ENCODE results near the gene C15orf40.
"Not testable (repeated sequence)": the region's sequence is repeated elsewhere in the genome, so short reads cannot be mapped to it uniquely, and the experiment has no call there.

The C15orf40 gene

DNA sequence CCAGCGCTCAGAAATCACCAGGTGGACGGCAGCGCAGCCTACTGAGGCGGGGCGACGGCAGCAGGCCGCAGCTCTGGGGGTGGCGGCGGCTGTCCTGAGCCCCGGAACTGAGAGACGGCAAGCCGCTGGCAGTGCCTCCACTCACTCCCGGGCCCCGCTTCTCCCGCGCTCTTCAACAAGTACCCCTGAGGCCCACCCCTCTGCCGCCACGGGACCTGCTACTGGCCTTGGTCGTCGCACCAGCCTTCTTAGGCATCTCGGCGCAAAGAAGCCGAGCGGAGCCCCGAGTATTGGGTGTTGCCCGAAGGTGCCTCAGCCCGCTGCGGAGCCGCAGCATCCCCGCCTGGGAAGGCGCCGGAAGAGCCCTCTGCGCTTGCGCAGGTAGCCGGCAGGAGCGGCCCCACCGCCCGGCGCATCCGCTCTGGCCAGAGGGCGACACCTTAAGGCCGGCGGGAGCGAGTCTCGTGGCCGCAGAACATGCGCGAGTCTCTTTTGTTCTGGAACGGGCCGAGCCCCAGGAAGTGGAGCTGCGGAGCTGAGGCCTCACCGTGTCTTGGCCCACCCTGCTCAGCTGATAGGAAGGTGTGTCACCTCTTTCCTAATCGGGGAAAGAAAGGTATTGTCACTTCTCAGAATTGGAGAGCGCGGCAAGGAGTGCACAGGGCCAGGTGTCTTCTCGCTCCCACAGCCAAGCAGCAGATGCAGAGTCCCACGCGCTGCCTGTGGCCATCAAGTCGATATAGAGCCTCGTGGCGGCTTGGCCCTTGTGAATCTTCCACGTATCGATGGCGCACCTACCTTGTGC is at the start of gene C15orf40:
Gene C15orf40 (minus strand): TSS at position 369 of the 805 bp plus-strand sequence. CDS start 32 bp downstream, at position 337.
- peak; percentile 75 to 76 for DNase-seq (ENCODE audit: low read depth in 1 of 2, low spot score in 1 of 2)

- no peak for DNase-seq (ENCODE audit: low read depth in 1 of 2, low spot score in 1 of 2)
Measured at GRCh38 chr15:83057696-83058376, 46.4 kb upstream of the C15orf40 start.

- no peak for DNase-seq (ENCODE audit: low read depth in 1 of 2, low spot score in 1 of 2)
Measured at GRCh38 chr15:83057002-83057401, 45.6 kb upstream of the C15orf40 start.

- no peak for DNase-seq (ENCODE audit: low read depth in 1 of 2, low spot score in 1 of 2)
Measured at GRCh38 chr15:83053151-83053550, 41.7 kb upstream of the C15orf40 start.

- DNase-seq (ENCODE audit: low read depth in 1 of 2, low spot score in 1 of 2), result no peak
Measured at GRCh38 chr15:83046558-83047127, 35.2 kb upstream of the C15orf40 start.

DNA sequence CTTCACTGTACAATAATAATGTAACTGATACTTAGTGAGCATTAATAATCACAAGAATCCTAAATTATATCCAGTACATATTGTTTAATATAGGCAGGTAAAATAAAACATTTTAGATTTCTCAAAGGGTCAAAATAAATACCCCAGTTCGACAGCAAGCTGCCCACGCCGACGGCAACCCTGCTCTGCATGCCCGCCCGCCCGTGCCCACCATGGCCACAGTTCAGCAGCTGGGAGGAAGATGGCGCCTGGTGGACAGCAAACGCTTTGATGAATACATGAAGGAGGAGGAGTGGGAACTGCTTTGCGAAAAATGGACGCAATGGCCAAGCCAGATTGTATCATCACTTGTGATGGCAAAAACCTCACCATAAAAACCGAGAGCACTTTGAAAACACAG is 32.7 kb upstream of the C15orf40 start:
- no peak for DNase-seq (ENCODE audit: low read depth in 1 of 2, low spot score in 1 of 2)

DNA sequence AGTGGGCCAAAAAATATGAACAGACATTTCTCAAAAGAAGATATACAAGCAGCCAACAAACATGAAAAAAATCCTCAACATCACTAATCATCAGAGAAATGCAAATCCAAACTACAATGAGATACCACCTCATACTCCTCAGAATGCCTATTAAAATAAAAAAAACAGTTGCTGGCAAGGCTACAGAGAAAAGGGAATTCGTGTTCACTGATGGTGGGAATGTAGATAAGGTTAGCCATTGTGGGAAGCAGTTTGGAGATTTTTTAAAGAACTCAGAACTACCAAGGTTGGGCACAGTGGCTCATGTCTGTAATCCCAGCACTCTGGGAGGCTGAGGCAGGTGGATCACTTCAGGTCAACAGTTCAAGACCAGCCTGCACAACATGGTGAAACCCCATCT is 27.8 kb upstream of the C15orf40 start:
- no peak for DNase-seq (ENCODE audit: low read depth in 1 of 2, low spot score in 1 of 2)

- DNase-seq (ENCODE audit: low read depth in 1 of 2, low spot score in 1 of 2), result no peak
Measured at GRCh38 chr15:83036253-83036652, 24.8 kb upstream of the C15orf40 start.

DNA sequence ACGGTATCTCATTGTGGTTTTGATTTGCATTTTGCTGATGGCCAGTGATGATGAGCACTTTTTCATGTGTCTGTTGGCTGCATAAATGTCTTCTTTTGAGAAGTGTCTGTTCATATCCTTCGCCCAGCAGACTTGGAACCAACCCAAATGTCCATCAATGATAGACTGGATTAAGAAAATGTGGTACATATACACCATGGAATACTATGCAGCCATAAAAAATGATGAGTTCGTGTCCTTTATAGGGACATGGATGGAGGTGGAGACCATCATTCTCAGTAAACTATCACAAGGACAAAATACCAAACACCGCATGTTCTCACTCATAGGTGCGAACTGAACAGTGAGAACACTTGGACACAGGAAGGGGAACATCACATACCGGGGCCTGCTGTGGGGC is 19.8 kb upstream of the C15orf40 start:
- not testable (repeated sequence) for DNase-seq (ENCODE audit: low read depth in 1 of 2, low spot score in 1 of 2)

DNA sequence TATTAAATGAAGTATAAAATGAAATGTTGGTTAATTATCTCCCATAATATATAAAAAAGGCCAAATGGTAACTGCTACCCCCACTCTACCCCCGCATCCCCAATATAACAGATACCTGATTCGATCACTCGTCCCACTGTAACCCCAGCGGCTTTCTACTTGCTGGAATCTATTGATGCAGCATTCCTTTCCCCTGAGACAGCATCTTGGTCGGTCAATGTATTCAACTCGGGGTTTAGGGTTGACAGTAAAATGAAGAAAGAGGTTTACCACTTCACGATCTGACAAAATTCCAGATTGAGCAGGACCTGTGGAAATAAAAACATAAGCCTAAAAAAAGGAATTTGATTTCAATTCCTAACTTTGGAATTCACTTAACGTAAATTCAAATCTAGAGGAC is 18.6 kb upstream of the C15orf40 start:
- DNase-seq (ENCODE audit: low read depth in 1 of 2, low spot score in 1 of 2), result no peak

DNA sequence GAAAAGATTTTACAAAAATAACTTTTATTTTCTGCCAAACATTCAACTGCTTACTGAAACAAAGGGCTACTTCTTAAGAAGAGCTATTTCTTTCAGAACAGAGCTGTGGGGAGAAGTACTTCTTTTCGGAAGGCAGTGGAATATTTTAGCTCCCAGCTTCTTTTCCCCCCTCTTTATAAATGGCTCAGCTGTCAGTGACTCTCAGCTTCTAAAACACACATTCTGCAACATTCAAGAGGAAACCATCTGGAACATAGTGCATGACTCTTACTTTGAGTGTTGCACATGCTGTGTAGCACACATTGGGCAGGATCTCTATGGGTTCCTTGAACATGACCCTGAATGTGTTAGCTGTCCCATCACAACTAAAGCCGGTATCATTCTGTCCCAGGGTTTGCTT is 7.0 kb upstream of the C15orf40 start:
- DNase-seq (ENCODE audit: low read depth in 1 of 2, low spot score in 1 of 2), result no peak

GRCh38 chr15:83016906-83017305 is 5.5 kb upstream of the C15orf40 start:
- no peak for DNase-seq (ENCODE audit: low read depth in 1 of 2, low spot score in 1 of 2)

DNA sequence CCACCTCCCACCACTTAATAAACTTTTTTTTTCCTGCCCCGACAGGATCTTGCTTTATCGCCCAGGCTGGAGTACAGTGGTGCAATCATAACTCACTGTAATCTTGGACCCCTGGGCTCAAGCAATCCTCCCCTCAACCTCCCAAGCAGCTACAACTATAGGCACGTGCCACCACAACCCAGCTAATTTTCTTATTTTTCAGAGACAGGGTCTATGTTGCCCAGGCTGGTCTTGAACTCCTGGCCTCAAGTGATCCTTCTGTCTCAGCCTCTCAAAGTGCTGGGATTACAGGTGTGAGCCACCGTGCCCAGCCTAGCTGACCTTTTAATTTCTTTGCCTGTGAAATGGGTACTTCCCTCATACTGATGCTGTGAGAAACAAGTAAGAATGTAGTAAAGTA is 3.9 kb upstream of the C15orf40 start:
- DNase-seq (ENCODE audit: low read depth in 1 of 2, low spot score in 1 of 2), result no peak

DNA sequence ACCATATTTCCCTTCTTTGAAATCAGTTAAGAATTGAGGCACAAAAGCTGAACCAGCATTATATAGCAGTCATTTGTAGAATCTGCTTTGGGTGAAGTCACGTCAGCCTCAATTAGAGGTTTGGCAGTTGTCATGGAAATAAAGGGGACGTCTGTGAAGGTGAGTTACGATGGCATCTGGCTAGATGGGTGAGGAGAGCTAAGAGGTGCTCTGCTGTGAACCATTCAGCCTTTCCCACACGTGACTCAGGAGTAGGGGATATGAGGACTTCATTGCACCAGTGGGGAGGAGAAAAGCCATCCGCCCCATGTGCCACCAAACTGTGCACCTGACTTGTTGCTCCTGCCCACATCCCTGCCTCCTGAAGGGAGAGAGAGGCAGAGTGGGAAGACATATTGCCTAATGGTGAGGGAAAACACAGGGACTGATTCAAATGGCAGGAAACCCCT is 2.8 kb upstream of the C15orf40 start:
- DNase-seq (ENCODE audit: low read depth in 1 of 2, low spot score in 1 of 2), result no peak

- no peak for DNase-seq (ENCODE audit: low read depth in 1 of 2, low spot score in 1 of 2)
Measured at GRCh38 chr15:83012636-83013035, 1.2 kb upstream of the C15orf40 start.

DNA sequence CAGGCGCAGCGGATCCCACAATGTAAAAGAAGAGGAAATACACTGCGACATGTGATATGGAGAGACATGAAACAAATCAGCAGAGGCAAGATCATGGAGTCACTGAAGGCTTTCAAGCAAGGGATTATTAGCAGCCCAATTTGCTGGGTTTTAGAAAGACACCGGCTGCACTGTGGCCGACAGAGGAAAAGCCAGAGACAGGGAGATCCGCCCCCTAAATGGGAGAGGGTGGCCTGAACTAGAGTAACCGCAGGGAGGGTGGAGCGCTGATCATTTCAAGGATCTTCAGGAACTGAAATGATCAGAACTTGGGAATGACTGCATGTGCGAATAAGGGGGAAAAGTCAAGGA is 612 bp upstream of the C15orf40 start:
- DNase-seq (ENCODE audit: low read depth in 1 of 2, low spot score in 1 of 2), result no peak

DNA sequence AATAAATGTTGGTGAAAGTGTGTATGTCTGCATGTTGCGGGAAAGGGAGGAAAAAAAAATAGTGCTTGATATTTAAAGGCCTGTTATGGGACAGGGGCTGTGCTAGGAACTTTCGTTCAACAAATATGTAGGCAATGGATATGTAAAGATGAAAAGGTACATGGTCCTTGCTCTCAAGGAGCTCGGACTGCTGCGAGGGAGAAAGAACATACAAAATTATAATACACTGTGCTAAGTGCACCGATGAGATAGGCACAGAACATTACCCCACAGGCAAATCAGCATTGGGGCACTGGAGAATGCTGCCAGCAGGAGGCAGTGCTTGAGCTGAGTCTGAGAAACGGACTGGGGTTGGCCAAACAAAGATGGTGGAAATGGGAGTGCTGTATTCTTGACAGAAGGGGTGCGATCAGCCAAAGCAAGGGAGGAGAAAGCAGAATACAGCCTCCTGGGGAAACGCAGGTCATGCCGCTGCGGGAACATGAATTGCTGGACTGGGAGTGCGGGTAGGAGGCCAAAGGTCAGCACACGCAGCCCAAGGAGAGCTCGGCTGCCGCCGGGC is 649 bp downstream of the C15orf40 start:
- peak; percentile 51 to 68 for DNase-seq (ENCODE audit: low read depth in 1 of 2, low spot score in 1 of 2)

DNA sequence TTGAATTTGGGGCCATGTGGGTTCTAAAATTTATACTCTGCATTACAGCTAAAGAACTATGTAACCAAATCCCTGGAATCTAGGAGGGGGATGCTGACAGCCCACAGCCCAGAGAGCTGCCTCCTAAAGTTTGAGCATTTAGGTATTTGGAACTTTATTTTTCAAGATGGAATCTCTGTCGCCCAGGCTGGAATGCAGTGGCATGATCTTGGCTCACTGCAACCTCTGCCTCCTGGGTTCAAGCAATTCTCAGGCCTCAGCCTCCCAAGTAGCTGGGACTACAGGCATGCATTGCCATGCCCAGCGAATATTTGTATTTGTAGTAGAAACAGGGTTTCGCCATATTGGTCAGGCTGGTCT is 10.8 kb downstream of the C15orf40 start:
- not testable (repeated sequence) for DNase-seq (ENCODE audit: low read depth in 1 of 2, low spot score in 1 of 2)

DNA sequence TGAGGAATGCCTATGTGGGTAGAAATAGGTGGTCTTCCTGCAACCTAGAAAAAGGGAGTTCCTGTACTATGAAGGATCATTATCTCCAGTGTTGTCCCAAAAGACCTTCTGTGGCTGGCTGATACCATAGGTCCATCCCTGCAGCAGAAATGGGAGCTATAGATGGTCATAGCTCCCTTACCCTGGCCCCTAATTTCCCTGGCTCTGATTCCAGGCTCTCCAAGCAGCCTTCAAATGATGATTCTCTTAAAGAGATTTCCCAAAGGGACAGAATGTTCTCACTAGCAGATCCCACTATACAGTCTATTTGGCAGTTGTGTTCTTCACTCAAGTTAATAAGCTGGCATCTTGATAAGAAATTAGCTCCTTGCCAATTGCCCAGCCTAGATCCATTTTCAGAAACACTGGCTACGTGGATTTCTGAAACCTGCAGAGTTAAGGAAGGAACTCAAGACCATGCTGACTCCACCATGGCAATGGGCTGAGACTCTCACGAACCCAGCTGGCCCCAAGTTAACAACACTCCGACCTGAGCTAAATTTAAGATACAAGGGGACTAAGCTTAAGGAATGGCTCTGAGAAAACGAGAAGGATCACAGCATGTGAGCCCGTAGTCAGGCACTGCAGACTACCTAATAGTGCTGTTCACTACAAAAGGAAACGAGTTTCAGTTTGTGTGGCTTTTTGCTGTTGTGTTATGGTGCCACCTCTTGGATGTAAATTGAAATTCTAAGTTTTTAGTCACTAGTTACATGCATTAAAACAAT is 11.4 kb downstream of the C15orf40 start:
- DNase-seq (ENCODE audit: low read depth in 1 of 2, low spot score in 1 of 2), result no peak

DNA sequence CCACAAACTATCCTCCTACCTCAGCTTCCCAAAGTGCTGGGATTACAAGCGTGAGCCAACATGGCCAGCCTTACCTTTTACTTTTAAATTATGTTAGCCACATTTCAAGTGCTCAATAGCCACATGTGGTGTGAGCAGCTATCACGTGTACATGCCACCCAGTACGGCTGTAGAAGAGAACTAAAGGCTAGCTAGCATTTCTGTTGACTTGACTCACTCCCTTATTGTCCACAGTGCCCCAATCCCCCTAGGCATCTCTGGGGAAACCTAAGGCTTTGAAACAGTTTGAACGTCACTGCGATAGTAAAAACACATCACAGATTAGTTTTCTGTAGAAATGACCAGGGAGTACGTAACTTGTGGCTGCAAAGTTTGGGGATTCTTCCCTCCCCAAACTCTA is 12.0 kb downstream of the C15orf40 start:
- DNase-seq (ENCODE audit: low read depth in 1 of 2, low spot score in 1 of 2), result no peak

DNA sequence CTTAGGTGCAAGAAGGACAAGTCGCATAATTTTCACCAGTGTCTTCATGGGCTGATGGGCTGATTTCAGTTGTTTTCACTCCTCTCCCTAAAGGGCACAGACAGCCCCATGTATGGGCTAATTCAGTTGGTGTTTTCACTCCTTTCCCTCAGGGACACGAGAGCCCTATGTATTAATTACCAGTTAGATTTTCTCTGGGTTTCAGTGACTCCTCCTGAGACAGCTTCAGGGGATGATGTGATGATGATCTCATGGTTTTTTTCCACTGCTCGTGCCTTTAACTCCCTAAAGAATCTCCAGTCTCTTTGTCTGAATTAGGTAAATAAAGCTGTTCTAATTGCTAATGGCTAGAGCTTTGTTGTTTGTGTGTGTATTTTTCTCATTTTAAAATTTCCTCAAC is 15.5 kb downstream of the C15orf40 start:
- no peak for DNase-seq (ENCODE audit: low read depth in 1 of 2, low spot score in 1 of 2)
